ENCODE measurements around the gene SMURF2.
"Not testable (repeated sequence)": the region's sequence is repeated elsewhere in the genome, so short reads cannot be mapped to it uniquely, and the experiment has no call there.

Gene SMURF2

GRCh38 chr17:64599187-64599676 lies 62.9 kb downstream of the SMURF2 start:
- peak; percentile 21 to 31 for DNase-seq (ENCODE audit: low read depth in 2 of 2, low spot score in 1 of 2)

DNA sequence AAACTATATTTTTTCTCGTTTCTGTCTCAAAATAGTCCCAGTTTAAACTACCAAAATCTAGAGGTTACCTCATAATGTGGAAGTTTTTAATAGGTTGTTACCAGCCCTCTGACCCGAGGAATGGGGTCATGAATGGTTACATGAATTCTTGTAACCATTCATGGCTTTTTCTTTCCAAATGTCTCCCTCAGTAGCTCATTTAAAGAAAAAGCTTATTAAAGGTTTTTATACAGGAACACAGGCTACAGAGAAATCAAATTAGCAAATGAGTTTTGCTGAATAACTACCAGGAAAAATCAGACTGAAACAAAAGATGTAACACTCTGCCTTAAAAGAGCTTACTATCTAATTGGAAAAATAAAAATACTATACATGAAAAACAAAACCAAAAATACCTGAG lies 63.4 kb downstream of the SMURF2 start:
- no peak for DNase-seq (ENCODE audit: low read depth in 2 of 2, low spot score in 1 of 2)

DNA sequence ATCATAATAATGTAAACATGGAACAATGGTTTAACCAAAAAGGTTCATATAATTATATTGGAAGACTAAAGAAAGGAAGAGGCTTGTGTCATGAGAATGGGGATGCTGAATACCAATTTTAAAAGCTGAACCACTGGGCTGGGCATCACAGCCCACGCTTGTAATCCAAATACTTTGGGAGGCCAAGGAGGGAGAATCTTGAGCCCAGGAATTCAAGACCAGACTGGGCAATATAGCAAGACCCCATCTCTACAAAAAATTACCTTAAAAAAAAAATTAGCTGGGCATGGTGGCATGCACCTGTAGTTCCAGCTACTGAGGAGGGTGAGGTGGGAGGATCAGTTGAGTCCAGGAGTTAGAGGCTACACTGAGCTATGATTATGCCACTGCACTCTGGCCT lies 65.1 kb downstream of the SMURF2 start:
- no peak for DNase-seq (ENCODE audit: low read depth in 2 of 2, low spot score in 1 of 2)

DNA sequence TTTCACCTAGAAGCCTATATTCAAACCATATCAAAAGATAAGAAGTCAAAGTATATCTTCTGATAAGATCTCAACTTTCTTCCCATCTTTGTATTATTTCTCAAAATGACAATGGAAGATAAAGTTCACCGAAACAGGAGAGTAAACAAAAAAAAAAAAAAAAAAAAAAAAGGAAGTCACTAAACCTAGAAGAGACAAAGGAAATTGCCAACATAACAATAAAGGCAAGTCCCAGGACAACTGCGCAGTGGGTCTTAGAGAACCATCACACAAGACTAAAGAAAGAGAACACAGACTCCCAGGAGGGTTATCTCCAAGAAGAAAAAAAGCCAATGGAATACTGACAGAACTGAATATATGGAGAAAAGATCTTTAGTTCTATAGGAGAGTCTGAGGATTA lies 65.7 kb downstream of the SMURF2 start:
- DNase-seq (ENCODE audit: low read depth in 2 of 2, low spot score in 1 of 2): no peak

DNA sequence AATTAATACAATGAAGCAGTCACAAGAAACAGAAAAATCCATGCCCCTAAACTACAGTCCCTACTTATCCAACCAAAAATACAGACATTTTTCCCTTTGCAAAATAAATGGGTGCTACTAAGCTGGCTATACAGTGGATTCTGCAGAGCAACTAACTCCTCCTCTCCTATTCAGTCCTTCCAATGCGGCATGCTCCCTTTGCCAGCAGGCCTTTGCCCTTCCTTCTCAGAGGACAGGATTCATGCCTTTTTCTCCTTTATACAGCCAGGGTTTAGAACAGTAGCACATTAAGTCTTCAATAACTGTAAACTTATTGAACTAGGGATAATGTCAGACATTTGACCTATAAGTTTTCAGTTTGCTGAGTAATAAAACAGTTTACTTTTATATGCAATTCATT lies 70.2 kb downstream of the SMURF2 start:
- no peak for DNase-seq (ENCODE audit: low read depth in 2 of 2, low spot score in 1 of 2)

GRCh38 chr17:64585146-64585545 lies 77.0 kb downstream of the SMURF2 start:
- no peak for DNase-seq (ENCODE audit: low read depth in 2 of 2, low spot score in 1 of 2)

DNA sequence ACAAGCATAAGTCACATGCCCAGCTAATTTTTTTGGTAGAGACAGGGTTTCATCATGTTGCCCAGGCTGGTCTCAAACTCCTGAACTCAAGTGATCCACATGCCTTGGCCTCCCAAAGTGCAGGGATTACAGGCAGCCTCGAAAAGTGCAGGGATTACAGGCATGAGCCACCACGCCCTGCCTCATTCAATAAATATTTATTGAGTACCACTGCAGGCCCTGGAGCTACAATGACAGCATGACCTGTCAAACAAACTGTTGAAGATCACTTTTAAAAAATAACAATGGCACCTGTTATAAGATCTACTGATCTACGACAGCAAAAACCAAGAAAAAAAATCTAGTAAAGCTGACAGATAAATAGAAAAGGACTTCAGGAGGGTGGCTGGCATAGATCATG lies 79.1 kb downstream of the SMURF2 start:
- DNase-seq (ENCODE audit: low read depth in 2 of 2, low spot score in 1 of 2): no peak

DNA sequence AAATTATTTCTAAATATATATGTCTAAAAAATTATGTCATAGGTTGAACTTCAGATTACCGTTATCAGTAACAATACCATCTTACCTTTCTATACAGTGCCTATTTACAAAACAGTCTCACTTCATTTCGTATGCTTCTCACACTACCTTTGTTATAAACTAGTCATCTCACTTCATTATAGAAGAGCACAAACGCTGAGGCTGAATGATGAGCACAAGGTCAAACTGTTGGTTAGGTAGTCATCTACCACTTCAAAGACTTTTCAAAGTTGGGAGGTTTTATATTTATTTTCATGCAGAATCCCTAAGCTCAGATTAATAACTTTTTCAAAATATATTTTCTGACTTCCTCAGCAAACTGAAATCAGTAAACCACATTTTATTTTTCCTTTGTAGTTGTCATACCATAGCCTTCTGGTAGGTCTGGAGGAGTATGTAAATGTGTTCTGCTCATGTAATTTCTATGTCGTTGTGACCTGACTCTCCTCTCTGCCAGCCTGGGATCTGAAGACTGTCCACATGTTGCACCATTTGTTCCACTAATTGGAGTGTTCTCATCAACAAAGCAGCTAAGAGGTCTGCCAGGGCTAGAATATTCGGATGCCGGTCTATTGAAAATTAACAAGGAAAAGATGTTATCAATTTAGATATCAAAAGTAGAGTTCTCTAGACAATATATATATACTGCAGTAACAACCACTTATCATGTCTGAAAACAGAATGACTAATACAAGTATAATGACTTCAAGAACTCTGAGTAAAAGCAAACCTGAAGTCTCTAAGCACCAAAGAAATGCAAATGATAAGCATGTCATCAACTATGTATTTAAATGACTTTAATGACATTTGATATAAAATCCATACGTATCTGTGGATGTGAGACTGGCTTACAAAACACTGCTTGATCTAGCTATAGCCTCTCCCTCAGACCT lies 81.5 kb downstream of the SMURF2 start:
- DNase-seq (ENCODE audit: low read depth in 2 of 2, low spot score in 1 of 2): no peak

- no peak for DNase-seq (ENCODE audit: low read depth in 2 of 2, low spot score in 1 of 2)
Observed at GRCh38 chr17:64579917-64580316, 82.2 kb downstream of the SMURF2 start.

- DNase-seq (ENCODE audit: low read depth in 2 of 2, low spot score in 1 of 2): not testable (repeated sequence)
Observed at GRCh38 chr17:64577025-64577424, 85.1 kb downstream of the SMURF2 start.

DNA sequence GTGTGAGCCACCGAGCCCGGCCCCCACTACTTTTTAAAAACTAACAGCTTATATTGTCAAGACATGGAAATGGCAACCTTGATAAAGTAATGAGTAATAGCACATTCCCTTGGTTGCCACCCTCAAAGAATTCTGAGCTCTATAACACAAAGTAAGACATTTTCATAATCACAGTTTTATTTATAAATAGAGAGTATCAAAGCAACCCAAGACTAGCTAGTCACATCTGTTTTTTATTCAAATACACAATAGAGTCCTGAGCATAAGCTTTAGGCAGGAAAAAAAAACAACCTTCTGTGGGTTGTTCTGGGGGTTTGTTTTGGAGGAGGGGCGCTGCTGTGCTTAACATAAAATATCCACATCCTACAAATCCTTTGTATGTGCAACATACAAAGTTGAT lies 86.7 kb downstream of the SMURF2 start:
- no peak for DNase-seq (ENCODE audit: low read depth in 2 of 2, low spot score in 1 of 2)

DNA sequence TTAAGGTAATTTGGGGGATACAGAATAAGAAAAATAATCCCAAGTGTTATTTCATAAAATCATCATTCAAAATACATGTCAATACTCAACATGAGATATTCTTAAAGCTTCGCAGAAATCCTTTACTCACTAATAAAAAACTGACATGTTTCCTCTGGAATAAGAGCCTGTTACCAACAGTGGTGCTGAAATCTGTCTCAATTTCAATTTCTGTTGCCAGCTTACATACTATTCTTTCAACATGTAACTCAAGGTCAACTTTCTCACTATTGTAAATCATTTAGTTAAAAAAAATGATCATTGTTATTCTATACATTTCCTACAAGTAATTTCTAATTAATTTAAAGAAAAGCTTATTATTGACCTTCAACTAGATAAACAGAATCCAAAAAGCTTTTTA lies 87.5 kb downstream of the SMURF2 start:
- no peak for DNase-seq (ENCODE audit: low read depth in 2 of 2, low spot score in 1 of 2)

DNA sequence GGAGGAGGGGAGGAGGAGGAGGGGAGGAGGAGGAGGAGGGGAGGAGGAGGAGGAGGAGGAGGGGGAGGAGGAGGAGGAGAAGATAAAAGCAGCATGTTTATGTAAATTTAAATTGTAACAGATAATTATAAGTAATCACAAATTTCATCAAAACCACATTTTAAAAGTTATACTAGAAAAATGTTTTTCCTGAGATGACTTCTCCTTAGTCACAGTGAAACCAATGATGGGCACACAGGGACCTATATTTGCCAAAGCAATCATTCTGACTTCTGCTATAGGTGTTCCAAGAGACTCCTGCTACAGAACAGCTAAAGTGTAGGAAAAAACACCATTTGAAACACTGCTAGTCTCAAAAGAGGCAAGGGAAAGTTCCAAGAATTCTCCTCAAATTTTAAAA lies 88.9 kb downstream of the SMURF2 start:
- no peak for DNase-seq (ENCODE audit: low read depth in 2 of 2, low spot score in 1 of 2)

GRCh38 chr17:64572682-64573154 lies 89.4 kb downstream of the SMURF2 start:
- DNase-seq (ENCODE audit: low read depth in 2 of 2, low spot score in 1 of 2): no peak

DNA sequence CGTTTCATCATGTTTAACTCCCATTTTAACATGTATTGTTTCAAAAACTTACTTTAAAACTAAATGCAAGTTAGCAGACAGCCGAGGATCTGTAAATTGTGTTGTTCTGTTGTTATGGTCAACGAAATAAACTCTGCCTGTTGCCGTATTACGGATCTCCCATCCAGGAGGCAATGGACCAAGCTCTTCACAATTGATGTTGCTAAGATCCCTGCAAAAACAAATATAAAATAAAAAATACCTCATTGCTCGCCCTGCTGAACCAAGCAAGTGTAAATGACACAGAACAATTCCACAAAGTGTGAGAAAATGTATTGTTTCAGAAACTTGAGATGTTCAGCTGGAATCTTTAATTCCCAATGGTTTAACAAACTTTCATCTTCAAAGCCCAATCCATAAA lies 90.4 kb downstream of the SMURF2 start:
- no peak for DNase-seq (ENCODE audit: low read depth in 2 of 2, low spot score in 1 of 2)

- no peak for DNase-seq (ENCODE audit: low read depth in 2 of 2, low spot score in 1 of 2)
Observed at GRCh38 chr17:64565563-64565962, 96.5 kb downstream of the SMURF2 start.

- DNase-seq (ENCODE audit: low read depth in 2 of 2, low spot score in 1 of 2): no peak
Observed at GRCh38 chr17:64564098-64564497, 98.0 kb downstream of the SMURF2 start.

DNA sequence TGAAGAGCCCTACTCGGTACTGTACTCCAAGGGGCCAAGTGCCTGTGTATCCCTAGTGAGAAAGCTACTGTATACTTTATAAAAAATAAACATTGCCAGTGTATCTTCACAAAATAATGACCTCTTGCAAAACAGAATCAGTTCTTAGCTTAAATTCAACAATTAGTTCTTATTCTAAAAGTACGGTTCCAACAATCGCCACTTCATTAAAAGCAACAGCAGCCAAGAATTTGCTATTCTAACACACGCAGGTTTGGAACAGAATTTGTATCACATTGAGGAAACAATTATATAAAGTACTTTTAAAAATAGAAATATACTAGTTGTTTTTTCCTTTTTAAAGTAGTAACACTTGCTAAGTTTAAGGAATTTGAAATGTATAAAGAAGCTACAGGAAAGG lies 106.8 kb downstream of the SMURF2 start:
- no peak for DNase-seq (ENCODE audit: low read depth in 2 of 2, low spot score in 1 of 2)

DNA sequence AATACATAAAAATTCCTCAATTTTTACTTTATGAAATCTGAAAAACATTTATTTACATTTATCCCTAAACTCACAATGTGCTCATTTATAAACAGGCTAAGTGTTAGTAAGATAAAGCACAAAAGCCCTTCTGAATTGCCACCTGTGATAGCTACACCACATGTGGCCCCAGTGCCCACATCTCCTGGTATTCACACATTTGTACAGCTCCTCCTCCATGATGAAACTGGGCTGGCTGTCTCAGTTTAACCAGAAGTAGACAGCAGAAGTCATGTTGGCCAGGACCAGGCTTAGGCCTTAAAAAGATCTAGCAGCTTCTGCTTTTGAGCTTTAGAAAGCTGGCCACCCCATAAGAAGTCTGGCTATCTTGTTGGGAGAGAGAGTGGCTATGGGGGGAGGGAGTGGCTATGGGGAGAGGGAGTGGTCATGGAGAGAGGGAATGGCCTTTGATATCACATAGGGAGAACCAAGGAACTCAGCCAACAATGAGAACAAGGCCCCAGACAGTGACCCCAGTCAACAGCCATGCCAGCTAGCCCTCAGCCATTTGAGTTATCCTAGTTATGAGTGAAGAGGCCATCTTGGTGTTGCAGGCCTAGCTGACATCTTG lies 108.0 kb downstream of the SMURF2 start:
- DNase-seq (ENCODE audit: low read depth in 2 of 2, low spot score in 1 of 2): no peak

- no peak for DNase-seq (ENCODE audit: low read depth in 2 of 2, low spot score in 1 of 2)
Observed at GRCh38 chr17:64551461-64551860, 110.6 kb downstream of the SMURF2 start.

DNA sequence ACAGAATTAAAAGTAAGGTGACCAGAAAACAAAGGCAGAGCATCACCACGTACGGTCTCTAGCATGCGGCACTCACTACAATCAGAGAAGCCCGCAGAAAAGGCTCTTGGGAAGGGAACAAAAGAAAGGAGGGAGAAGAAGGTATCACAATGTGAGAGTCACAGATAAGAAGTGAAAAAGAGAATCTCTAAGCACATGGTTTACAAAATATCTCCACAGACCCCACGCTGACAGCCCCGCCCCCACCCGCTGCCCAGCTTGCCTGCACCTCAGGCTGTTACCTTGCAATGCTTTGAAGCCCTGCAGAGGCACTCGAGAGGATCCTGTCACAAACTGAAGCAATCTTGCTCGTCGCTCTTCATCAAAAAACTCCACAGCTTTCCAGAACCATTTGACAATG lies 114.8 kb downstream of the SMURF2 start:
- DNase-seq (ENCODE audit: low read depth in 2 of 2, low spot score in 1 of 2): no peak

- no peak for DNase-seq (ENCODE audit: low read depth in 2 of 2, low spot score in 1 of 2)
Observed at GRCh38 chr17:64546716-64547115, 115.4 kb downstream of the SMURF2 start.
